HCT116 (cell line): ENCODE results near the gene TRDMT1. TPM values are rescaled to one million over a fixed set of nuclear protein-coding genes. Genes with fewer than 3 reads are reported as not detected.

ENCODE experiments used
- ATAC-seq: fragments of 200-7000 bp; cut with Tn5 transposase; 2 replicates; pipeline ENCODE4 v1.9.1; 2020; ENCODE audit warnings: mild to moderate bottlenecking, moderate library complexity
- BruUV-seq: library from RNA; stranded (reverse); fragments of 400-500 nt; replicated peaks from 2 replicates; lab custom pipeline; 2021; lab: Mats Ljungman, UMichigan
- CTCF ChIA-PET: fragments of 300-600 bp; sonication (Branson Sonifier 250); formaldehyde crosslinking; loops from one replicate; lab custom pipeline; 2021; ENCODE audit warnings: antibody characterized with exemption; lab: Charles Lee
- POLR2A ChIA-PET: fragments of 300-600, 350-600 bp; sonication (Branson Sonifier 250); formaldehyde crosslinking; loops from one replicate; lab custom pipeline; 2021; ENCODE audit warnings: antibody characterized with exemption; lab: Charles Lee
- RAD21 ChIA-PET, 2 experiments: fragments of 300-600 bp; sonication (Branson Sonifier 250); formaldehyde crosslinking; loops; one replicate each; lab custom pipeline; 2023; ENCODE audit warnings: low total read pairs in 2 of 2; ENCODE audit not compliant: uncharacterized antibody in 2 of 2, unreplicated experiment in 2 of 2, low non-redundant PET in 1 of 2; lab: Charles Lee
- DNase-seq: peaks from one replicate; pipeline ENCODE4 v3.0.0-alpha.2; 2010; ENCODE audit warnings: low read depth, low spot score
- H2AFZ ChIP-seq: fragments of 200-600 bp; shearing (Covaris generic), sonication (generic); 2 replicates; pipeline ENCODE4 v1.6.1; 2017; ENCODE audit warnings: low read depth, mixed run types, mixed read lengths, antibody characterized with exemption, low read length; ENCODE audit not compliant: poor library complexity, severe bottlenecking
- H3K27ac ChIP-seq: 2 replicates; pipeline ENCODE4 v1.5.1; 2012; ENCODE audit warnings: low read depth, low read length
- H3K27me3 ChIP-seq: fragments of 200-600 bp; sonication (generic); 2 replicates; pipeline ENCODE4 v1.6.1; 2016; ENCODE audit warnings: mixed run types, low read length, mixed read lengths; ENCODE audit not compliant: insufficient read depth
- H3K36me3 ChIP-seq, 2 experiments: fragments of 200-500 bp in 1 of 2; fragments of 200-600 bp in 1 of 2; sonication (Bioruptor generic) in 1 of 2; sonication (generic) in 1 of 2; 2 replicates each; pipeline versions ENCODE4 v1.5.1 to v1.6.1; 2014 to 2016; ENCODE audit warnings: low read length in 2 of 2, inconsistent platforms in 1 of 2, mixed read lengths in 1 of 2, mixed run types in 1 of 2; ENCODE audit not compliant: insufficient read depth in 2 of 2, control insufficient read depth in 1 of 2
- H3K4me1 ChIP-seq, 2 experiments: fragments of 200-600 bp in 1 of 2; sonication (generic) in 1 of 2; 2 replicates each; pipeline versions ENCODE4 v1.5.1 to v1.6.1; 2012 to 2017; ENCODE audit warnings: low read length in 2 of 2, inconsistent platforms in 1 of 2, mild to moderate bottlenecking in 1 of 2, mixed read lengths in 1 of 2, mixed run types in 1 of 2, moderate library complexity in 1 of 2; ENCODE audit not compliant: insufficient read depth in 2 of 2, control insufficient read depth in 1 of 2
- H3K4me2 ChIP-seq: fragments of 200-600 bp; sonication (generic); 2 replicates; pipeline ENCODE4 v1.6.1; 2017; ENCODE audit warnings: mixed run types, low read length, mixed read lengths
- H3K4me3 ChIP-seq, 2 experiments: fragments of 200-600 bp in 1 of 2; sonication (generic) in 1 of 2; replicated peaks in 1 of 2; 2 replicates each; pipeline ENCODE4 v1.5.1; 2011 to 2016; ENCODE audit warnings: low read length in 2 of 2, control low read depth in 1 of 2, low read depth in 1 of 2, mild to moderate bottlenecking in 1 of 2, mixed read lengths in 1 of 2, mixed run types in 1 of 2
- H3K79me2 ChIP-seq: fragments of 200-600 bp; sonication (generic); 2 replicates; pipeline ENCODE4 v1.6.1; 2017; ENCODE audit warnings: mild to moderate bottlenecking, mixed run types, low read length, moderate library complexity, mixed read lengths; ENCODE audit not compliant: insufficient read depth
- H3K9ac ChIP-seq: fragments of 200-600 bp; sonication (generic); 2 replicates; pipeline ENCODE4 v1.6.1; 2016; ENCODE audit warnings: low read length, mixed read lengths
- H3K9me2 ChIP-seq: fragments of 200-600 bp; sonication (generic), shearing (Covaris generic); 2 replicates; pipeline ENCODE4 v1.6.1; 2017; ENCODE audit warnings: mixed run types, mild to moderate bottlenecking, moderate library complexity; ENCODE audit not compliant: insufficient read depth
- H3K9me3 ChIP-seq, 2 experiments: fragments of 200-500 bp in 1 of 2; fragments of 200-600 bp in 1 of 2; sonication (Bioruptor generic) in 1 of 2; sonication (generic) in 1 of 2; 2 replicates each; pipeline ENCODE4 v1.6.1; 2014 to 2017; ENCODE audit warnings: low read length in 2 of 2, mixed read lengths in 2 of 2, inconsistent platforms in 1 of 2, low read depth in 1 of 2, mild to moderate bottlenecking in 1 of 2, mixed run types in 1 of 2, moderate library complexity in 1 of 2; ENCODE audit not compliant: control insufficient read depth in 1 of 2, insufficient read depth in 1 of 2
- H4K20me1 ChIP-seq: fragments of 200-600 bp; sonication (generic), shearing (Covaris generic); 2 replicates; pipeline ENCODE4 v1.6.1; 2017; ENCODE audit warnings: mixed run types, mild to moderate bottlenecking, moderate library complexity; ENCODE audit not compliant: insufficient read depth
- CTCF ChIP-seq, 3 experiments: fragments of 200-600 bp in 1 of 3; sonication (generic) in 1 of 3; IDR thresholded peaks in 2 of 3; conservative IDR thresholded peaks in 1 of 3; 2 replicates each; pipeline ENCODE4 v1.5.1; 2012 to 2017; ENCODE audit warnings: low read depth in 2 of 3, low read length in 2 of 3, antibody characterized with exemption in 1 of 3, borderline replicate concordance in 1 of 3, control low read depth in 1 of 3, mild to moderate bottlenecking in 1 of 3, mixed read lengths in 1 of 3, mixed run types in 1 of 3, moderate library complexity in 1 of 3; ENCODE audit not compliant: insufficient read depth in 1 of 3
- EGR1 ChIP-seq: IDR thresholded peaks from 2 replicates; pipeline ENCODE4 v1.6.1; 2012; ENCODE audit warnings: low read depth
- EZH2phosphoT487 ChIP-seq: fragments of 200-600 bp; IDR thresholded peaks from 2 replicates; pipeline ENCODE4 v1.6.1; 2018; ENCODE audit warnings: antibody characterized with exemption, borderline replicate concordance
- FOSL1 ChIP-seq: IDR thresholded peaks from 2 replicates; pipeline ENCODE4 v1.6.1; 2012; ENCODE audit warnings: low read depth
- MAX ChIP-seq: IDR thresholded peaks from 2 replicates; pipeline ENCODE4 v1.6.1; 2012
- POLR2A ChIP-seq: IDR thresholded peaks from 2 replicates; pipeline ENCODE4 v1.7.0; 2011; ENCODE audit warnings: borderline replicate concordance; ENCODE audit not compliant: insufficient read depth, insufficient read length; ENCODE audit errors: extremely low read depth
- POLR2AphosphoS5 ChIP-seq: IDR thresholded peaks from 2 replicates; pipeline ENCODE4 v1.6.1; 2011; ENCODE audit warnings: mild to moderate bottlenecking, low read depth, low read length, moderate library complexity
- RAD21 ChIP-seq: IDR thresholded peaks from 2 replicates; pipeline ENCODE4 v1.6.1; 2012; ENCODE audit warnings: low read depth, mild to moderate bottlenecking
- REST ChIP-seq: IDR thresholded peaks from 2 replicates; pipeline ENCODE4 v1.6.1; 2012; ENCODE audit warnings: low read depth
- SIN3A ChIP-seq: IDR thresholded peaks from 2 replicates; pipeline ENCODE4 v1.6.1; 2012; ENCODE audit warnings: low read depth
- SRF ChIP-seq: IDR thresholded peaks from 2 replicates; pipeline ENCODE4 v1.6.1; 2012; ENCODE audit warnings: low read depth
- TCF7L2 ChIP-seq: IDR thresholded peaks from 2 replicates; pipeline ENCODE4 v1.7.0; 2011; ENCODE audit warnings: borderline replicate concordance, inconsistent platforms; ENCODE audit not compliant: insufficient read depth, insufficient read length; ENCODE audit errors: extremely low read depth
- ZBTB33 ChIP-seq: IDR thresholded peaks from 2 replicates; pipeline ENCODE4 v1.6.1; 2011; ENCODE audit warnings: mild to moderate bottlenecking, low read length, moderate library complexity; ENCODE audit not compliant: insufficient replicate concordance; ENCODE audit errors: extremely low read depth
- ZFX ChIP-seq: fragments of 450-650 bp; IDR thresholded peaks from 2 replicates; pipeline ENCODE4 v1.6.1; 2017
- ZNF274 ChIP-seq: fragments of 200-500 bp; sonication (Bioruptor generic); IDR thresholded peaks from 2 replicates; pipeline ENCODE4 v1.6.1; 2014; ENCODE audit warnings: mild to moderate bottlenecking, low read depth, low read length, inconsistent platforms
- intact Hi-C: fragments of 100-400 bp; cut with micrococcal nuclease; formaldehyde crosslinking; loops from 2 replicates; pipeline ENCODE4 v1.10.0; 2022
- total RNA-seq: library from RNA; stranded (reverse); gene quantifications from one replicate; pipeline ENCODE4 v1.2.1, GENCODE V29; 2021; ENCODE audit not compliant: unreplicated experiment

The TRDMT1 gene
- total RNA-seq, 1 experiment from 2014 or later, result 8.6 TPM

- Histone ChIP-seq H3K9me3 (no peaks in the 10 kb centered on the region; a peak in 1 of 4 replicates), H3K9me2 (no peaks in the 10 kb centered on the region), H3K79me2 (no peaks in the 10 kb centered on the region), H3K9ac (no peak overlapping the region), H4K20me1 (no peaks in the 10 kb centered on the region), H2AFZ (no peak overlapping the region), H3K27me3 (no peaks in the 10 kb centered on the region), H3K27ac (no peak overlapping the region), H3K36me3 (no peaks in the 10 kb centered on the region), H3K4me1 (no peaks in the 10 kb centered on the region), H3K4me2 (no peak overlapping the region), H3K4me3 (no peak overlapping the region)
- intact Hi-C loops, result no loop called here
- RAD21 ChIA-PET, result no interaction called here
- TF ChIP-seq ZNF274 (no peak), MAX (no peak), RAD21 (no peak), FOSL1 (no peak), REST (no peak), TCF7L2 (no peak), POLR2A (no peak), ZBTB33 (no peak), EGR1 (no peak), CTCF (IDR thresholded peaks at IDR 0.05 in 2 of 3, conservative IDR thresholded peaks at IDR 0.05 in 1 of 3; ENCODE audit: borderline replicate concordance in 1 of 3, insufficient read depth in 1 of 3, low read depth in 2 of 3, low read length in 2 of 3) (no peak), ZFX (no peak), POLR2AphosphoS5 (no peak), EZH2phosphoT487 (no peak), SIN3A (no peak), SRF (no peak)
- DNase-seq (no peak), ATAC-seq (no peak)
- no TSS peak for BruUV-seq
- CTCF ChIA-PET, result no interaction called here
- POLR2A ChIA-PET, result no interaction called here
Measured at GRCh38 chr10:17247210-17247609, 45.7 kb upstream of the TRDMT1 start.
